Adrenal gland (tissue), 5 donors: ENCODE data around the gene ADCY2.

ENCODE experiments used
- POLR2A ChIP-seq, 2 donors: fragments of 450-650 bp; IDR thresholded peaks; one replicate each; pipeline ENCODE4 v1.6.1; 2017; ENCODE audit warnings: antibody characterized with exemption in 2 of 2, mild to moderate bottlenecking in 2 of 2, moderate library complexity in 1 of 2
- TF ChIP-seq, protein P1 (sequence below), 6 experiments: fragments of 450-650 bp in 4 of 6; fragments of 200-600 bp in 2 of 6; sonication (generic) in 1 of 6; IDR thresholded peaks; 1 replicate in 5 of 6; 2 replicates in 1 of 6; pipeline versions ENCODE4 v1.5.1 to v1.8.0; 2016 to 2021; ENCODE audit warnings: antibody characterized with exemption in 6 of 6, mild to moderate bottlenecking in 2 of 6, moderate library complexity in 1 of 6
- donor health status: DM: no; HTN: no; CAD: no.

GRCh38 chr5:7784683-7785380 lies 388.9 kb downstream of the ADCY2 start:
- TF ChIP-seq, protein P1, sequence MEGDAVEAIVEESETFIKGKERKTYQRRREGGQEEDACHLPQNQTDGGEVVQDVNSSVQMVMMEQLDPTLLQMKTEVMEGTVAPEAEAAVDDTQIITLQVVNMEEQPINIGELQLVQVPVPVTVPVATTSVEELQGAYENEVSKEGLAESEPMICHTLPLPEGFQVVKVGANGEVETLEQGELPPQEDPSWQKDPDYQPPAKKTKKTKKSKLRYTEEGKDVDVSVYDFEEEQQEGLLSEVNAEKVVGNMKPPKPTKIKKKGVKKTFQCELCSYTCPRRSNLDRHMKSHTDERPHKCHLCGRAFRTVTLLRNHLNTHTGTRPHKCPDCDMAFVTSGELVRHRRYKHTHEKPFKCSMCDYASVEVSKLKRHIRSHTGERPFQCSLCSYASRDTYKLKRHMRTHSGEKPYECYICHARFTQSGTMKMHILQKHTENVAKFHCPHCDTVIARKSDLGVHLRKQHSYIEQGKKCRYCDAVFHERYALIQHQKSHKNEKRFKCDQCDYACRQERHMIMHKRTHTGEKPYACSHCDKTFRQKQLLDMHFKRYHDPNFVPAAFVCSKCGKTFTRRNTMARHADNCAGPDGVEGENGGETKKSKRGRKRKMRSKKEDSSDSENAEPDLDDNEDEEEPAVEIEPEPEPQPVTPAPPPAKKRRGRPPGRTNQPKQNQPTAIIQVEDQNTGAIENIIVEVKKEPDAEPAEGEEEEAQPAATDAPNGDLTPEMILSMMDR (IDR thresholded peaks at IDR 0.05), result no peak
- TF ChIP-seq POLR2A (IDR thresholded peaks at IDR 0.05), result no peak
